ENCODE results near the gene RPS15.

RPS15 gene

GRCh38 chr19:1411255-1412191, 26.7 kb upstream of the RPS15 start:
- H3K9me2 ChIP-seq (replicated peaks; ENCODE audit: control insufficient read depth, low read length) = no peaks in the 10 kb centered on the region
- peaks cover 67% of the 10 kb centered on the region for H4K20me1 ChIP-seq (ENCODE audit: control insufficient read depth, insufficient read depth, low read depth, low read length)
- no peaks in the 10 kb centered on the region; the same call in 1 of the 2 replicates for H3F3A ChIP-seq (ENCODE audit: control insufficient read depth, insufficient read depth)
- no peak for TF ChIP-seq EZH2phosphoT487 (IDR thresholded peaks at IDR 0.05; ENCODE audit: borderline replicate concordance, low read length)
- TF ChIP-seq, protein P1, sequence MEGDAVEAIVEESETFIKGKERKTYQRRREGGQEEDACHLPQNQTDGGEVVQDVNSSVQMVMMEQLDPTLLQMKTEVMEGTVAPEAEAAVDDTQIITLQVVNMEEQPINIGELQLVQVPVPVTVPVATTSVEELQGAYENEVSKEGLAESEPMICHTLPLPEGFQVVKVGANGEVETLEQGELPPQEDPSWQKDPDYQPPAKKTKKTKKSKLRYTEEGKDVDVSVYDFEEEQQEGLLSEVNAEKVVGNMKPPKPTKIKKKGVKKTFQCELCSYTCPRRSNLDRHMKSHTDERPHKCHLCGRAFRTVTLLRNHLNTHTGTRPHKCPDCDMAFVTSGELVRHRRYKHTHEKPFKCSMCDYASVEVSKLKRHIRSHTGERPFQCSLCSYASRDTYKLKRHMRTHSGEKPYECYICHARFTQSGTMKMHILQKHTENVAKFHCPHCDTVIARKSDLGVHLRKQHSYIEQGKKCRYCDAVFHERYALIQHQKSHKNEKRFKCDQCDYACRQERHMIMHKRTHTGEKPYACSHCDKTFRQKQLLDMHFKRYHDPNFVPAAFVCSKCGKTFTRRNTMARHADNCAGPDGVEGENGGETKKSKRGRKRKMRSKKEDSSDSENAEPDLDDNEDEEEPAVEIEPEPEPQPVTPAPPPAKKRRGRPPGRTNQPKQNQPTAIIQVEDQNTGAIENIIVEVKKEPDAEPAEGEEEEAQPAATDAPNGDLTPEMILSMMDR (IDR thresholded peaks at IDR 0.05; ENCODE audit: low read depth, low read length, poor library complexity, severe bottlenecking) = no peak
- no peaks in the 10 kb centered on the region for H3K9me3 ChIP-seq (ENCODE audit: control insufficient read depth, insufficient read depth, low read length)
- H3K27ac ChIP-seq (ENCODE audit: low read depth, low read length) = no peak overlapping the region
- H3K4me2 ChIP-seq (ENCODE audit: low read length) = no peak overlapping the region
- peaks cover 24% of the 10 kb centered on the region for H3K4me1 ChIP-seq (ENCODE audit: control insufficient read depth, low read length)
- H3K36me3 ChIP-seq (ENCODE audit: control insufficient read depth, low read length) = peaks cover 84% of the 10 kb centered on the region
- no peak overlapping the region for H3K4me3 ChIP-seq (ENCODE audit: low read length)
- no peaks in the 10 kb centered on the region for H3K27me3 ChIP-seq (ENCODE audit: control insufficient read depth, low read length)
- peaks cover 90% of the 10 kb centered on the region for H3K79me2 ChIP-seq (ENCODE audit: control insufficient read depth, low read length)

DNA sequence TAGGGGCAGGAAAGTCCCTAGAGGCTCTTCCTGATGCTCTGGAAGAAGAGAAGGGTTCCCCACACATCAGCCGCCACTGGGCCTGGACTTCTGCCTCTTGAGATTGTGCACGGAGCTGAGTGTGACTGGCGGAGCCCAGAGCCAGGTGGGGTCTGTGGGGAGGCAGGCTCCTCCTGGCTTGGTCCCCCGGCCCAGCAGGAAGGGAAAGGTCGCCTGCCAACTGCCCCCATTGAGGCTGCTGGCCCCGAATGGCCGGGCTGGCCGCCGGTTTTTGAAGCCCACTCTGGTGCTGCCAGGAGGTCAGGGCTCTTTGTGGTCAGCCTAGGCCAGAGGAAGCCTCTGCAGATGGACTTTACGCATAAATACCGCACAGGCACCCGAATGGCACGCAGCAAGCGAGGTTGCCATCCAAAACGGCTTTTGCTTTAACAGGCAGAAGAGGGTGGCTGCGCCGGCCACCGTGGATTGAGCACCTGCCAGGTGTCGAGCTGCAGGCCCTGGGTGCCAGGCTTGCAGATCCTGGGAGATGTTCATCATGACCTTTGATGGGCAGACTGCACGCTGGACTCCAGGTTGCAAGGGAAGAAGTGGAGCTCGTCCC, 25.8 kb upstream of the RPS15 start:
- Histone ChIP-seq H3K4me3 (ENCODE audit: low read length) (no peak overlapping the region), H3K4me2 (ENCODE audit: low read length) (no peak overlapping the region), H3K4me1 (ENCODE audit: control insufficient read depth, low read length) (peaks cover 19% of the 10 kb centered on the region), H3K79me2 (ENCODE audit: control insufficient read depth, low read length) (peaks cover 99% of the 10 kb centered on the region), H3K27me3 (ENCODE audit: control insufficient read depth, low read length) (no peaks in the 10 kb centered on the region), H4K20me1 (ENCODE audit: control insufficient read depth, insufficient read depth, low read depth, low read length) (peaks cover 70% of the 10 kb centered on the region), H3F3A (ENCODE audit: control insufficient read depth, insufficient read depth) (no peaks in the 10 kb centered on the region), H3K9me3 (ENCODE audit: control insufficient read depth, insufficient read depth, low read length) (no peaks in the 10 kb centered on the region), H3K9me2 (replicated peaks; ENCODE audit: control insufficient read depth, low read length) (no peaks in the 10 kb centered on the region), H3K27ac (ENCODE audit: low read depth, low read length) (no peak overlapping the region), H3K36me3 (ENCODE audit: control insufficient read depth, low read length) (peaks cover 93% of the 10 kb centered on the region)
- TF ChIP-seq EZH2phosphoT487 (IDR thresholded peaks at IDR 0.05; ENCODE audit: borderline replicate concordance, low read length) = no peak

GRCh38 chr19:1412995-1413800, 25.0 kb upstream of the RPS15 start:
- peaks cover 100% of the 10 kb centered on the region for H3K79me2 ChIP-seq (ENCODE audit: control insufficient read depth, low read length)
- H3K27me3 ChIP-seq (ENCODE audit: control insufficient read depth, low read length) = no peaks in the 10 kb centered on the region
- no peak overlapping the region for H3K4me2 ChIP-seq (ENCODE audit: low read length)
- TF ChIP-seq, protein P1 (IDR thresholded peaks at IDR 0.05; ENCODE audit: low read depth, low read length, poor library complexity, severe bottlenecking) = no peak
- no peak for TF ChIP-seq EZH2phosphoT487 (IDR thresholded peaks at IDR 0.05; ENCODE audit: borderline replicate concordance, low read length)
- H3F3A ChIP-seq (ENCODE audit: control insufficient read depth, insufficient read depth) = no peaks in the 10 kb centered on the region
- H4K20me1 ChIP-seq (ENCODE audit: control insufficient read depth, insufficient read depth, low read depth, low read length) = peaks cover 70% of the 10 kb centered on the region
- H3K4me3 ChIP-seq (ENCODE audit: low read length) = no peak overlapping the region
- H3K9me3 ChIP-seq (ENCODE audit: control insufficient read depth, insufficient read depth, low read length) = no peaks in the 10 kb centered on the region
- peaks cover 19% of the 10 kb centered on the region for H3K4me1 ChIP-seq (ENCODE audit: control insufficient read depth, low read length)
- peaks cover 96% of the 10 kb centered on the region for H3K36me3 ChIP-seq (ENCODE audit: control insufficient read depth, low read length)
- H3K9me2 ChIP-seq (replicated peaks; ENCODE audit: control insufficient read depth, low read length) = no peaks in the 10 kb centered on the region
- H3K27ac ChIP-seq (ENCODE audit: low read depth, low read length) = no peak overlapping the region

Data from DOHH2 (cell line).